Fibroblast of lung (primary cell): ENCODE results near the gene FAM107B. TPM values are rescaled to one million over a fixed set of nuclear protein-coding genes. Genes with fewer than 3 reads are reported as not detected.

Experiments used
- DNase-seq, 2 donors: peaks; one replicate each; pipeline versions ENCODE4 v3.0.0 to v3.0.0-alpha.2; 2010; ENCODE audit warnings: low read depth in 2 of 2
- H2AFZ ChIP-seq: 2 replicates; pipeline ENCODE4 v1.5.1; 2012; ENCODE audit warnings: low read length, control low read depth, inconsistent platforms
- H3K27ac ChIP-seq: 2 replicates; pipeline ENCODE4 v1.5.1; 2011; ENCODE audit warnings: low read length, control low read depth; ENCODE audit not compliant: insufficient read depth
- H3K27me3 ChIP-seq: 2 replicates; pipeline ENCODE4 v1.5.1; 2011; ENCODE audit warnings: mild to moderate bottlenecking, low read length; ENCODE audit not compliant: control insufficient read depth, insufficient read depth
- H3K36me3 ChIP-seq: 2 replicates; pipeline ENCODE4 v1.5.1; 2011; ENCODE audit warnings: low read length; ENCODE audit not compliant: control insufficient read depth, insufficient read depth
- H3K4me1 ChIP-seq: 2 replicates; pipeline ENCODE4 v1.5.1; 2011; ENCODE audit warnings: low read length; ENCODE audit not compliant: control insufficient read depth, insufficient read depth; ENCODE audit errors: extremely low read depth
- H3K4me2 ChIP-seq: 2 replicates; pipeline ENCODE4 v1.5.1; 2011; ENCODE audit warnings: low read length, control low read depth; ENCODE audit not compliant: insufficient read depth; ENCODE audit errors: extremely low read depth
- H3K4me3 ChIP-seq, 4 experiments: fragments of 200-600 bp in 1 of 4; sonication (generic) in 1 of 4; replicated peaks in 1 of 4; 2 replicates each; pipeline ENCODE4 v1.5.1; 2011 to 2016; ENCODE audit warnings: low read length in 4 of 4, low read depth in 3 of 4, mild to moderate bottlenecking in 3 of 4, control low read depth in 2 of 4, inconsistent platforms in 1 of 4, mixed read lengths in 1 of 4; ENCODE audit not compliant: insufficient read depth in 1 of 4; ENCODE audit errors: control extremely low read depth in 1 of 4
- H3K79me2 ChIP-seq: 2 replicates; pipeline ENCODE4 v1.5.1; 2012; ENCODE audit warnings: mild to moderate bottlenecking, low read length, inconsistent platforms; ENCODE audit not compliant: control insufficient read depth, insufficient read depth
- H3K9ac ChIP-seq: 2 replicates; pipeline ENCODE4 v1.5.1; 2011; ENCODE audit warnings: mild to moderate bottlenecking, low read length, control low read depth; ENCODE audit not compliant: insufficient read depth
- H3K9me3 ChIP-seq: 2 replicates; pipeline ENCODE4 v1.5.1; 2012; ENCODE audit warnings: low read depth, low read length; ENCODE audit not compliant: control insufficient read depth, insufficient read depth
- H4K20me1 ChIP-seq: 2 replicates; pipeline ENCODE4 v1.5.1; 2011; ENCODE audit warnings: low read length; ENCODE audit not compliant: control insufficient read depth, insufficient read depth; ENCODE audit errors: extremely low read depth
- EZH2 ChIP-seq: IDR thresholded peaks from 2 replicates; pipeline ENCODE4 v1.5.1; 2012; ENCODE audit warnings: low read length, control low read depth, mild to moderate bottlenecking; ENCODE audit errors: missing control alignments
- polyA plus RNA-seq, 2 donors: library from polyadenylated mRNA; depleted of rRNA in 1 of 2; stranded (reverse) in 1 of 2; unstranded in 1 of 2; fragments of >200 nt; gene quantifications; 2 replicates each; pipeline ENCODE4 v1.2.1, GENCODE V29; 2011 to 2012; ENCODE audit warnings: missing spikeins in 1 of 2
- total RNA-seq: library from RNA; depleted of rRNA; stranded (reverse); fragments of >200 nt; gene quantifications from 2 replicates; pipeline ENCODE4 v1.2.1, GENCODE V29; 2014
- TF ChIP-seq, protein P1 (sequence below), 2 donors: IDR thresholded peaks in 1 of 2; conservative IDR thresholded peaks in 1 of 2; 1 replicate in 1 of 2; 2 replicates in 1 of 2; pipeline ENCODE4 v1.5.1; 2011 to 2012; ENCODE audit warnings: low read length in 2 of 2, control low read depth in 1 of 2, inconsistent platforms in 1 of 2, low read depth in 1 of 2, mild to moderate bottlenecking in 1 of 2

The FAM107B gene
- total and polyA plus RNA-seq, 2 donors (not counting 1 experiment from before 2014, with no cell fraction given): 29.0 to 36.0 TPM

DNA sequence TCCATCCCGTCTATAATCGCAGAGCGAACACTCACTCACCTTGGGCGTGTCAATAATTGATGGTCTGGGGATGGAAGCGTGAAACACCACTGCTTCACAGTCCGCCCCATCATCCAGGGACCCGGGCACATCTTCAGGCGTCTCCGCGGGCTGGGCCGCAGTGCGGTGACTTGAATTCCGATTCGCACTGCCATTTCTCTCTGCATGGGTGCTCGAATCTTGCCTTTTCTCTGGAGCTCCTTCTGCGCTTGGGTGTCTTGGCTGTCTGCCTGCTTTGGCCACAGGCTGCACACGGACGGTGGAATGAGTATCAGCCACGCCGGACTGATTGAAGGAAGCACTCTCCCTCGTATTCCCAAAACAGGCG lies 500 bp downstream of the FAM107B start:
- no peak overlapping the region for H3K9ac ChIP-seq
- H3K4me3 ChIP-seq: no peak overlapping the region
- H3K27ac ChIP-seq: no peak overlapping the region
- no peaks in the 10 kb centered on the region for H4K20me1 ChIP-seq
- no peak overlapping the region for H3K4me2 ChIP-seq
- H2AFZ ChIP-seq: no peak overlapping the region
- H3K79me2 ChIP-seq: no peaks in the 10 kb centered on the region
- no peaks in the 10 kb centered on the region for H3K9me3 ChIP-seq
- peaks cover 7% of the 10 kb centered on the region for H3K4me1 ChIP-seq
- H3K27me3 ChIP-seq: no peaks in the 10 kb centered on the region
- DNase-seq: no peak
- no peak for TF ChIP-seq EZH2
- TF ChIP-seq, protein P1, sequence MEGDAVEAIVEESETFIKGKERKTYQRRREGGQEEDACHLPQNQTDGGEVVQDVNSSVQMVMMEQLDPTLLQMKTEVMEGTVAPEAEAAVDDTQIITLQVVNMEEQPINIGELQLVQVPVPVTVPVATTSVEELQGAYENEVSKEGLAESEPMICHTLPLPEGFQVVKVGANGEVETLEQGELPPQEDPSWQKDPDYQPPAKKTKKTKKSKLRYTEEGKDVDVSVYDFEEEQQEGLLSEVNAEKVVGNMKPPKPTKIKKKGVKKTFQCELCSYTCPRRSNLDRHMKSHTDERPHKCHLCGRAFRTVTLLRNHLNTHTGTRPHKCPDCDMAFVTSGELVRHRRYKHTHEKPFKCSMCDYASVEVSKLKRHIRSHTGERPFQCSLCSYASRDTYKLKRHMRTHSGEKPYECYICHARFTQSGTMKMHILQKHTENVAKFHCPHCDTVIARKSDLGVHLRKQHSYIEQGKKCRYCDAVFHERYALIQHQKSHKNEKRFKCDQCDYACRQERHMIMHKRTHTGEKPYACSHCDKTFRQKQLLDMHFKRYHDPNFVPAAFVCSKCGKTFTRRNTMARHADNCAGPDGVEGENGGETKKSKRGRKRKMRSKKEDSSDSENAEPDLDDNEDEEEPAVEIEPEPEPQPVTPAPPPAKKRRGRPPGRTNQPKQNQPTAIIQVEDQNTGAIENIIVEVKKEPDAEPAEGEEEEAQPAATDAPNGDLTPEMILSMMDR (conservative IDR thresholded peaks at IDR 0.05 in 1 of 2, IDR thresholded peaks at IDR 0.05 in 1 of 2; ENCODE audit: low read depth in 1 of 2, low read length in 2 of 2): no peak
- H3K36me3 ChIP-seq: no peaks in the 10 kb centered on the region

DNA sequence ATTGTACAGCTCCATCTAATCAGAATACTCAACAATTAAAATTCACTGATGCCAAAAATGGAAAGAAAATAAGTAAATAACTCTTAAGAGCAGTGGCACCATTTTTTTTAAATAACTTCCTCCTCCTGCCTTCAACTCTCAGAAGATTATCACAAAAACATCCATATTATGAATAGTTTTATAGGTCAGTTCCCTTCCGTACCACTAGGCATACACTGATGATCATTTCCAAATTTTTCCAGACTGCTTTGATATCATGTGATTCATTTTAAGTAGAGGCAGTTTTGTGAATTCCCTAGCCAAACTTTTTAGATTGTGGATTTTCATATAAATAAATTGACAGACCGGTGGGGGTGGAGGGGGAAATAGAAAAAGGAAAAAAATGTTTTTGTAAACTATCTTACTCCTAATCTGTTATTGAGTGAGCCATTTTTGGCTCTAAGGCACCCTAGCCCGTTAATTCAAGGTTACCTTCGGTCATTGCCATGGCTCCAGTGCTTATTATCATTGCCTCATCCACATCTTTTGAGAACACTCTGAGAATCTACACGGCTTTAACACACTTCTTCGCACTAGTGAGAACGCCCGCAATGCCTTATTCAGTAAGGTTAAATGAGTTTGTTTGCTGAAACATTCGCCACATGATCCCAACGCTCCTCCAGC lies 1.0 kb downstream of the FAM107B start:
- no peak overlapping the region for H3K27ac ChIP-seq
- H3K27me3 ChIP-seq: no peaks in the 10 kb centered on the region
- H3K4me3 ChIP-seq: no peak overlapping the region
- no peak overlapping the region for H3K9ac ChIP-seq
- H3K4me1 ChIP-seq: peaks cover 2% of the 10 kb centered on the region
- no peak overlapping the region for H2AFZ ChIP-seq
- H4K20me1 ChIP-seq: no peaks in the 10 kb centered on the region
- no peak for TF ChIP-seq EZH2
- TF ChIP-seq, protein P1 (conservative IDR thresholded peaks at IDR 0.05 in 1 of 2, IDR thresholded peaks at IDR 0.05 in 1 of 2; ENCODE audit: low read depth in 1 of 2, low read length in 2 of 2): peak; percentile 20 to 27
- no peaks in the 10 kb centered on the region for H3K9me3 ChIP-seq
- no peak overlapping the region for H3K4me2 ChIP-seq
- H3K36me3 ChIP-seq: no peaks in the 10 kb centered on the region
- H3K79me2 ChIP-seq: no peaks in the 10 kb centered on the region
- DNase-seq: no peak

DNA sequence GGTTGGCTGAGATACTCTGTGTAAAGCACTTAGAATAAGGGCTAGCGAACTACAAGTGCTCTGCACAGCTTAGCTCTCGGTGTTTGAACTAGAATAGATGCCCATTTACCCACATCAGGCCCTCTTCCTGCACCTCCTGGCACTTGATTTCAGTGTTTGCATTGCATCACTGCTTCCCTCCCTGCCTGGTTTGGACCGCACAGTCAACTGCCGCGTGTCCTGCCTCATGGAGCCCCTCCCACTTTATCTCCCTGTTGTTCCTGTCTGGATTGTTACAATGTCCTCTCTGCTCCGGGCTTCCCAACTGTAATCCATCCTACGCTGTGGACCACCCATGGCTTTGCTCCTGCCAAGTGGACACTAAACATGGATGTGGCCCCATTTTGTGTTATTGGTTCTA lies 2.3 kb downstream of the FAM107B start:
- no peaks in the 10 kb centered on the region for H3K79me2 ChIP-seq
- no peaks in the 10 kb centered on the region for H4K20me1 ChIP-seq
- no peaks in the 10 kb centered on the region for H3K9me3 ChIP-seq
- no peaks in the 10 kb centered on the region for H3K27me3 ChIP-seq
- H3K4me3 ChIP-seq: no peak overlapping the region
- no peak overlapping the region for H2AFZ ChIP-seq
- H3K36me3 ChIP-seq: no peaks in the 10 kb centered on the region
- DNase-seq: no peak
- TF ChIP-seq, protein P1 (conservative IDR thresholded peaks at IDR 0.05 in 1 of 2, IDR thresholded peaks at IDR 0.05 in 1 of 2; ENCODE audit: low read depth in 1 of 2, low read length in 2 of 2): no peak
- TF ChIP-seq EZH2: no peak
- no peak overlapping the region for H3K4me2 ChIP-seq
- H3K27ac ChIP-seq: no peak overlapping the region
- no peaks in the 10 kb centered on the region for H3K4me1 ChIP-seq
- no peak overlapping the region for H3K9ac ChIP-seq
